GM13976 (cell line): ENCODE data around the gene ARMC9.

ENCODE experiments used
- DNase-seq: peaks from one replicate; pipeline ENCODE4 v3.0.0; 2012; ENCODE audit warnings: low spot score
- in situ Hi-C: fragments of 300-500 bp; cut with MboI; formaldehyde crosslinking; loops from one replicate; pipeline ENCODE4 v1.12.0; 2022; ENCODE audit warnings: low sequenced_read_pairs, mixed read lengths, inconsistent platforms; ENCODE audit not compliant: unreplicated experiment
- TF ChIP-seq, protein P1 (sequence below): IDR thresholded peaks from 2 replicates; pipeline ENCODE4 v1.5.1; 2012; ENCODE audit warnings: borderline replicate concordance, mild to moderate bottlenecking; ENCODE audit not compliant: insufficient read depth; ENCODE audit errors: extremely low read depth, missing control alignments, control extremely low read depth

Gene ARMC9

DNA sequence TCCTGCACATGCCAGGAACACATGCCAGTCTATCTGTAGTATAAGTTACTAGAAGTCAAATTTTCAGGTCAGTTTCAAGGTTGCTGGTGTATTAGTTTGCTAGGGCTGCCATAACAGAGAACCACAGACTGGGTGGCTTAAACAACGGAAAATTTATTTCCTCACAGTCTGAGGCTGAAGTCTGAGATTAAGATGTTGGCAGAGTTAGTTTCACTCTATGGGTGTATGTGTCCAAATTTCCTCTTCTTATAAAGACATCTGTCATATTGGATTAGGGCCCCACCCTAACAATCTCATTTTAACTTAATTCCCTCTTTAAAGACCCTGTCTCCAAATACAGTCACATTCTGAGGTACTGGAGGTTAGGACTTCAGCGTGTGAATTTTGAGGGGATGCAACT lies 223.6 kb downstream of the ARMC9 start:
- in situ Hi-C loops: no loop called here
- TF ChIP-seq, protein P1, sequence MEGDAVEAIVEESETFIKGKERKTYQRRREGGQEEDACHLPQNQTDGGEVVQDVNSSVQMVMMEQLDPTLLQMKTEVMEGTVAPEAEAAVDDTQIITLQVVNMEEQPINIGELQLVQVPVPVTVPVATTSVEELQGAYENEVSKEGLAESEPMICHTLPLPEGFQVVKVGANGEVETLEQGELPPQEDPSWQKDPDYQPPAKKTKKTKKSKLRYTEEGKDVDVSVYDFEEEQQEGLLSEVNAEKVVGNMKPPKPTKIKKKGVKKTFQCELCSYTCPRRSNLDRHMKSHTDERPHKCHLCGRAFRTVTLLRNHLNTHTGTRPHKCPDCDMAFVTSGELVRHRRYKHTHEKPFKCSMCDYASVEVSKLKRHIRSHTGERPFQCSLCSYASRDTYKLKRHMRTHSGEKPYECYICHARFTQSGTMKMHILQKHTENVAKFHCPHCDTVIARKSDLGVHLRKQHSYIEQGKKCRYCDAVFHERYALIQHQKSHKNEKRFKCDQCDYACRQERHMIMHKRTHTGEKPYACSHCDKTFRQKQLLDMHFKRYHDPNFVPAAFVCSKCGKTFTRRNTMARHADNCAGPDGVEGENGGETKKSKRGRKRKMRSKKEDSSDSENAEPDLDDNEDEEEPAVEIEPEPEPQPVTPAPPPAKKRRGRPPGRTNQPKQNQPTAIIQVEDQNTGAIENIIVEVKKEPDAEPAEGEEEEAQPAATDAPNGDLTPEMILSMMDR: no peak
- no peak for DNase-seq

DNA sequence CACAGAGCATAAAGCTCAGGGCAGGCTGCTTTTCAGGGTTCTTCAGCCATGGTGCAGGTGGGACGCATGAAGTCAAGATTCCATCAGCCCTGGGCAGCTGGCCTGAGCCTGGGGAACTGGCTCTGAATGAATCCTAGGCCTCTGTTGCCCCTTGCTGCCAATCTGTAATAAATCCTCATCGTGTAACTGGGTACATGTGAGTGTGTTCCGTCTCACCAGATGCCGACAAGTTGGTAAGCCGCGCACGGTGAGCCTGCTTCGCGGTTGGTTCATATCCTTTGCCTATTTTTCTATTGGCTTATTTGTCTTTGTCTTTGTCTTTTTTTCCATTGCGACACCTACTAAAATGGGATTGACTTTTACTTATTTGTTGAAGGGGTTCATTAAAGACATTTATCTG lies 224.7 kb downstream of the ARMC9 start:
- in situ Hi-C loops: no loop called here
- no peak for DNase-seq
- TF ChIP-seq, protein P1: no peak
